Panc1 (cell line): ENCODE results near the gene PAK1. TPM values are rescaled to one million over a fixed set of nuclear protein-coding genes. Genes with fewer than 3 reads are reported as not detected.

Experiments
- ATAC-seq: fragments of 200-7000 bp; cut with Tn5 transposase; 2 replicates; pipeline ENCODE4 v1.9.1; 2020; ENCODE audit warnings: mild to moderate bottlenecking, moderate library complexity
- BruUV-seq: library from RNA; stranded (reverse); fragments of 400-500 nt; replicated peaks from 2 replicates; lab custom pipeline; 2021; lab: Mats Ljungman, UMichigan
- CTCF ChIA-PET: fragments of 300-600 bp; sonication (Branson Sonifier 250); formaldehyde crosslinking; loops from one replicate; lab custom pipeline; 2022; ENCODE audit warnings: antibody characterized with exemption; lab: Charles Lee
- POLR2A ChIA-PET: fragments of 300-600 bp; sonication (Branson Sonifier 250); formaldehyde crosslinking; loops from one replicate; lab custom pipeline; 2022; ENCODE audit warnings: antibody characterized with exemption; lab: Charles Lee
- DNase-seq: peaks from one replicate; pipeline ENCODE4 v3.0.0-alpha.2; 2010; ENCODE audit warnings: low read depth, low spot score
- H3K27ac ChIP-seq: 2 replicates; pipeline ENCODE4 v1.5.1; 2011; ENCODE audit warnings: mild to moderate bottlenecking, low read length, inconsistent platforms
- H3K27me3 ChIP-seq: fragments of 200-500 bp; sonication (Bioruptor generic); 2 replicates; pipeline ENCODE4 v1.6.0; 2014; ENCODE audit warnings: low read length, inconsistent platforms; ENCODE audit not compliant: control insufficient read depth, insufficient read depth
- H3K36me3 ChIP-seq: fragments of 200-500 bp; sonication (Bioruptor generic); 2 replicates; pipeline ENCODE4 v1.5.1; 2014; ENCODE audit warnings: inconsistent platforms, mild to moderate bottlenecking, low read length, moderate library complexity; ENCODE audit not compliant: control insufficient read depth, insufficient read depth
- H3K4me1 ChIP-seq: 2 replicates; pipeline ENCODE4 v1.5.1; 2011; ENCODE audit warnings: inconsistent platforms, mild to moderate bottlenecking, low read length, moderate library complexity; ENCODE audit not compliant: control insufficient read depth, insufficient read depth
- H3K4me3 ChIP-seq, 2 experiments: 2 replicates each; pipeline ENCODE4 v1.5.1; 2011 to 2012; ENCODE audit warnings: low read depth in 2 of 2, low read length in 2 of 2, mild to moderate bottlenecking in 2 of 2, inconsistent platforms in 1 of 2, moderate library complexity in 1 of 2
- H3K9me3 ChIP-seq: fragments of 200-500 bp; sonication (Bioruptor generic); 2 replicates; pipeline ENCODE4 v1.5.1; 2014; ENCODE audit warnings: low read depth, mild to moderate bottlenecking, inconsistent platforms, low read length, moderate library complexity; ENCODE audit not compliant: control insufficient read depth, insufficient read depth
- POLR2AphosphoS5 ChIP-seq: IDR thresholded peaks from 2 replicates; pipeline ENCODE4 v1.6.1; 2012; ENCODE audit warnings: mild to moderate bottlenecking, low read depth, low read length, moderate library complexity
- SIN3A ChIP-seq: IDR thresholded peaks from 2 replicates; pipeline ENCODE4 v1.6.1; 2012; ENCODE audit warnings: low read depth, mild to moderate bottlenecking, low read length, moderate library complexity, borderline replicate concordance; ENCODE audit not compliant: insufficient read depth
- TCF7L2 ChIP-seq: IDR thresholded peaks from 2 replicates; pipeline ENCODE4 v1.6.1; 2011; ENCODE audit warnings: mild to moderate bottlenecking, low read depth, low read length, inconsistent platforms
- in situ Hi-C: cut with HindIII; loops from 2 replicates; pipeline ENCODE4 v1.10.0; 2016; ENCODE audit warnings: low sequenced_read_pairs, low pct_unique_long_range_greater_than_20kb
- intact Hi-C: fragments of 100-400 bp; cut with micrococcal nuclease; formaldehyde crosslinking; loops from one replicate; pipeline ENCODE4 v1.10.0; 2022; ENCODE audit not compliant: unreplicated experiment
- total RNA-seq: library from RNA; stranded (reverse); gene quantifications from one replicate; pipeline ENCODE4 v1.2.1, GENCODE V29; 2021; ENCODE audit not compliant: unreplicated experiment
- TF ChIP-seq, protein P1 (sequence below): fragments of 450-650 bp; IDR thresholded peaks from 2 replicates; pipeline ENCODE4 v1.5.1; 2017; ENCODE audit warnings: mild to moderate bottlenecking
- TF ChIP-seq, protein P2 (sequence below), 2 experiments: IDR thresholded peaks; 2 replicates each; pipeline ENCODE4 v1.6.1; 2011 to 2012; ENCODE audit warnings: low read depth in 2 of 2, control low read depth in 1 of 2, low read length in 1 of 2, mild to moderate bottlenecking in 1 of 2, moderate library complexity in 1 of 2; ENCODE audit not compliant: insufficient read depth in 1 of 2

The PAK1 gene
- total RNA-seq, 1 experiment from 2014 or later, result 38.2 TPM

DNA sequence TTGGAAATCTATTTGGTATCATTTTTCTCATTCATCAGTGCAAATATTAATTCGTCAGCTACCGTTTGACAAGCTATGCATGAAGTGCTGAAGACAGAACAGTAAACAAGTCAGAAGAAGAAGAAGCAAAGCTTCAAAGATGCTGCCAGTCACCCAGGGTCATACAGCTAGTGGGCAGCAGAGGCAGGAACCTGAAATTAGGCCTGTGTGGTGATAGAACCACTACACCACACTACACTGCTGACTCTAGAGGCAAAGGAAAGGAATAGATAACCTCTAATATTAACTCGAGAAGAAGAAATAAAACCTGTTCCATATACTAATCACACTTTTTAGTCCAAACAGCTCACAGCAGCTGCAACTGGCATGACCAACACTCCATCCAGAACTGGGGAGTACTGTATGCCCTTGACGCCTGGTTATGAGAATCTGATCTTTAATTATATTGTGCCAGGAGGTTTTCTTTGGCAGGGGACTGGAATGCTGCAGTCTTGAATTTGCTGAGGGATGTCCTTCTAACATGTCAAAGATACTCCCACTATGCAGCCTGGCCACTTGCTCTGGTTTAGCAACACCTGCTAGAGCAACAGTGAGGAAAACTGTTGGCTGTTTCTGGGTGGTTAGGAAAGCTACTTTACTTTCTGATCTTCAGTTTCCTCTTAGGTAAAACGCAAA, 73.0 kb downstream of the PAK1 start:
- no peak for DNase-seq
- TF ChIP-seq, protein P1, sequence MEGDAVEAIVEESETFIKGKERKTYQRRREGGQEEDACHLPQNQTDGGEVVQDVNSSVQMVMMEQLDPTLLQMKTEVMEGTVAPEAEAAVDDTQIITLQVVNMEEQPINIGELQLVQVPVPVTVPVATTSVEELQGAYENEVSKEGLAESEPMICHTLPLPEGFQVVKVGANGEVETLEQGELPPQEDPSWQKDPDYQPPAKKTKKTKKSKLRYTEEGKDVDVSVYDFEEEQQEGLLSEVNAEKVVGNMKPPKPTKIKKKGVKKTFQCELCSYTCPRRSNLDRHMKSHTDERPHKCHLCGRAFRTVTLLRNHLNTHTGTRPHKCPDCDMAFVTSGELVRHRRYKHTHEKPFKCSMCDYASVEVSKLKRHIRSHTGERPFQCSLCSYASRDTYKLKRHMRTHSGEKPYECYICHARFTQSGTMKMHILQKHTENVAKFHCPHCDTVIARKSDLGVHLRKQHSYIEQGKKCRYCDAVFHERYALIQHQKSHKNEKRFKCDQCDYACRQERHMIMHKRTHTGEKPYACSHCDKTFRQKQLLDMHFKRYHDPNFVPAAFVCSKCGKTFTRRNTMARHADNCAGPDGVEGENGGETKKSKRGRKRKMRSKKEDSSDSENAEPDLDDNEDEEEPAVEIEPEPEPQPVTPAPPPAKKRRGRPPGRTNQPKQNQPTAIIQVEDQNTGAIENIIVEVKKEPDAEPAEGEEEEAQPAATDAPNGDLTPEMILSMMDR, result peak; percentile 31
- TF ChIP-seq, protein P2, sequence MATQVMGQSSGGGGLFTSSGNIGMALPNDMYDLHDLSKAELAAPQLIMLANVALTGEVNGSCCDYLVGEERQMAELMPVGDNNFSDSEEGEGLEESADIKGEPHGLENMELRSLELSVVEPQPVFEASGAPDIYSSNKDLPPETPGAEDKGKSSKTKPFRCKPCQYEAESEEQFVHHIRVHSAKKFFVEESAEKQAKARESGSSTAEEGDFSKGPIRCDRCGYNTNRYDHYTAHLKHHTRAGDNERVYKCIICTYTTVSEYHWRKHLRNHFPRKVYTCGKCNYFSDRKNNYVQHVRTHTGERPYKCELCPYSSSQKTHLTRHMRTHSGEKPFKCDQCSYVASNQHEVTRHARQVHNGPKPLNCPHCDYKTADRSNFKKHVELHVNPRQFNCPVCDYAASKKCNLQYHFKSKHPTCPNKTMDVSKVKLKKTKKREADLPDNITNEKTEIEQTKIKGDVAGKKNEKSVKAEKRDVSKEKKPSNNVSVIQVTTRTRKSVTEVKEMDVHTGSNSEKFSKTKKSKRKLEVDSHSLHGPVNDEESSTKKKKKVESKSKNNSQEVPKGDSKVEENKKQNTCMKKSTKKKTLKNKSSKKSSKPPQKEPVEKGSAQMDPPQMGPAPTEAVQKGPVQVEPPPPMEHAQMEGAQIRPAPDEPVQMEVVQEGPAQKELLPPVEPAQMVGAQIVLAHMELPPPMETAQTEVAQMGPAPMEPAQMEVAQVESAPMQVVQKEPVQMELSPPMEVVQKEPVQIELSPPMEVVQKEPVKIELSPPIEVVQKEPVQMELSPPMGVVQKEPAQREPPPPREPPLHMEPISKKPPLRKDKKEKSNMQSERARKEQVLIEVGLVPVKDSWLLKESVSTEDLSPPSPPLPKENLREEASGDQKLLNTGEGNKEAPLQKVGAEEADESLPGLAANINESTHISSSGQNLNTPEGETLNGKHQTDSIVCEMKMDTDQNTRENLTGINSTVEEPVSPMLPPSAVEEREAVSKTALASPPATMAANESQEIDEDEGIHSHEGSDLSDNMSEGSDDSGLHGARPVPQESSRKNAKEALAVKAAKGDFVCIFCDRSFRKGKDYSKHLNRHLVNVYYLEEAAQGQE (IDR thresholded peaks at IDR 0.05; ENCODE audit: insufficient read depth in 1 of 2, low read depth in 2 of 2, low read length in 1 of 2), result no peak
- in situ Hi-C loops, result no loop called here
- Histone ChIP-seq H3K4me1 (peaks cover 3% of the 10 kb centered on the region), H3K27ac (no peak overlapping the region), H3K36me3 (no peaks in the 10 kb centered on the region), H3K4me3 (no peak overlapping the region), H3K27me3 (no peaks in the 10 kb centered on the region), H3K9me3 (no peaks in the 10 kb centered on the region)
- ATAC-seq, result peak; percentile 59
- intact Hi-C loops, result no loop called here
- POLR2A ChIA-PET, result interaction anchor here (0.5 kb wide), 1 partner anchor 556 kb away, joined by 6 read pairs; no protein-coding TSS in a partner anchor
- CTCF ChIA-PET, result no interaction called here
- no TSS peak for BruUV-seq

DNA sequence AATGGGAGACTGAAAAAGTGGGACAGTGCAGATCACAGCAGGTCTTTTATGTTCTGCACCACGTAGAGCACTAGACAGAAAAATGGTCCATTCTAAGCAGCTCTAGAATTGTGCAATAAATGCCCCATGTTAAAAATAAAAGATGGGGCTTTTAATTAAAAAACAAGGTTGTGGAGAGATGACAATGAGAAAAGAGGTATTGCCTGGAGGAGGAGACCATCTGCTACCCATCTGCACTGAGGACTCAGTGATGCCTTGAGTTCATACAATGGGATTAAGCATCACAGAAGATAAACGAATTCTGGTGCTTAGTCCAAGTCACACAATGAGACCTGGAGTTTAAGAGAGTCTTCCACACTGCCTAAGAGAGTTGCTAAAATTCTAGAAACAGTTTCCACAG, 73.6 kb downstream of the PAK1 start:
- TF ChIP-seq, protein P1, result no peak
- TF ChIP-seq POLR2AphosphoS5 (no peak), SIN3A (no peak), TCF7L2 (no peak)
- TF ChIP-seq, protein P2 (IDR thresholded peaks at IDR 0.05; ENCODE audit: insufficient read depth in 1 of 2, low read depth in 2 of 2, low read length in 1 of 2), result no peak
- intact Hi-C loops (no loop called here), in situ Hi-C loops (no loop called here)
- Histone ChIP-seq H3K27ac (no peak overlapping the region), H3K36me3 (no peaks in the 10 kb centered on the region), H3K27me3 (no peaks in the 10 kb centered on the region), H3K4me3 (no peak overlapping the region), H3K4me1 (peaks cover 3% of the 10 kb centered on the region), H3K9me3 (no peaks in the 10 kb centered on the region)
- ATAC-seq (no peak), DNase-seq (no peak)
- no TSS peak for BruUV-seq
- ChIA-PET POLR2A (interaction anchor here (0.5 kb wide), 1 partner anchor 557 kb away, joined by 6 read pairs; no protein-coding TSS in a partner anchor), CTCF (no interaction called here)
